GM19043 (cell line): Measurements from ENCODE around the gene BRSK2.

ENCODE experiments used
- ATAC-seq: cut with Tn5 transposase; IDR thresholded peaks from one replicate; pipeline ENCODE4 v1.9.1; 2021; ENCODE audit warnings: low read depth; ENCODE audit not compliant: unreplicated experiment

The BRSK2 gene

DNA sequence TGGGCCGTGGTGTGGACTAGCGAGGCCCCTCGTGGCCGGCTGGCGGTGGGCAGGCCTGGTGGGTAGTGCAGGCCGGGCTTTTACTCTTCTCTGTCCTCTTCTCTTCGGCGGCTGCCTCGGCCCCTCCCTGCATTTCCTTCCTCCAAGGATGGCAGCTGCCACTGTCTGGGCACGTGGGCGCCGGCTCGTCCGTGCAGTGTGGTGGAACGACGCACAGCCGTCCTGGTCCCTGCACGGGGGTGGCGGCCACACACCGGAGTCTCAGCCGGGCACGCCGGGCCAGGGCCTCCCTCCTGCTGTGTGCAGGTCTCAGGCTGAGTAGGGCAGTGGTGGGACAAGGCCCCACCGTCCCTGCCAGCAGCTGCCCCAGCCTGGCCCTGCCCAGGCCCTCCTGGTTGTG, 59.1 kb downstream of the BRSK2 start:
- ATAC-seq, result no peak

DNA sequence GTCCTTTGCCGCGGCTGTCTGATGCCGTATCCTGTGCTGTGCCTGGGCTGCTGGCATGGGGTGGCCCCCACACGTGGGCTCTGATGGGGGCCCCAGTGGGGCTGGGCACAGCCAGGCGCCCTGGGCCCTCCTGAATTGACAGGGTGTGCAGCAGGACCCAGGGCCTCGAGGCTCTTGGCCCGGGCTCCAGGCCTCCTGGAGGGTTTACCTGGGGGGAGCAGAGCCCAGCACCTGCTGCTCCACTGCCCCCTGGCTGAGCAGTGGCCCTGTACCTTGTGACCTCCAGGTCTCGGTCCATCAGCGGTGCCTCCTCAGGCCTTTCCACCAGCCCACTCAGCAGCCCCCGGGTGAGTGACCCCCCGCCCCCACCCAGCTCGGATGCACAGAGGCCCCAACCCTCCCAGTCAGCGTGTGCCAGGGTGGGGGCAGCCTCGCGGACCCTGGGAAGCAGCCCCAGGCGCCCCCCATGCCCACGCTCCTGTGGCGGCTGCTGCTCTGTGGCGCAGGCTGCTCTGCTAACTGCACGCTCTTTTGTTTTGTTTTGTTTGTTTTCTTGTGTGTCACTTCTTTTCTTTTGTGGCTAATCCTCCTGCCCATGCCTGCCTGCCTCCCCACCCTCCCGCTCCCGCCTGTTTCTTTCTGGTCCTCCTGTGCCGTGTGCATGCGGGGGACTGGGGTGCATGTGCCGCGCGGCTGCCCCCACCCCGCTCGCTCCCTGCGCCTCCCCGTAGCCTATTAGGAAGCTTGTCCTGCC, 59.9 kb downstream of the BRSK2 start:
- no peak for ATAC-seq

DNA sequence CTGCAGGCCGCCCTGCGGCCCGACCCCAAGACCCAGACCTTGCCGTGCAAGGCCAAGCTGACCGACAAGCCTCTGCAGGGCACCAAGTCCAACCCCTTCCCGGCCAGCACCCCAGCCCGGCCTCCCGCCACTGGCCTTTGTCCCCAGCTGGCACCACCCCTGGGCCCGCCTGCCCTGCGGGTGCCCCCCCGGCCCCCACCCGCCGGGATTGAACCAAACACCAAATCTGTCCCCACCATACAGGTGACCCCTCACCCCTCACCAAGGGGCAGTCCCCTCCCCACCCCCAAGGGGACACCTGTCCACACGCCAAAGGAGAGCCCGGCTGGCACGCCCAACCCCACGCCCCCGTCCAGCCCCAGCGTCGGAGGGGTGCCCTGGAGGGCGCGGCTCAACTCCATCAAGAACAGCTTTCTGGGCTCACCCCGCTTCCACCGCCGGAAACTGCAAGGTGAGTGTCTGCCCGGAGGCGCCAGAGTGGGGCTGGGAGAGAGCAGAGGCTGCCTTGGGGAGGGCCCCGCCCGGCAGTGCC, 60.7 kb downstream of the BRSK2 start:
- no peak for ATAC-seq

DNA sequence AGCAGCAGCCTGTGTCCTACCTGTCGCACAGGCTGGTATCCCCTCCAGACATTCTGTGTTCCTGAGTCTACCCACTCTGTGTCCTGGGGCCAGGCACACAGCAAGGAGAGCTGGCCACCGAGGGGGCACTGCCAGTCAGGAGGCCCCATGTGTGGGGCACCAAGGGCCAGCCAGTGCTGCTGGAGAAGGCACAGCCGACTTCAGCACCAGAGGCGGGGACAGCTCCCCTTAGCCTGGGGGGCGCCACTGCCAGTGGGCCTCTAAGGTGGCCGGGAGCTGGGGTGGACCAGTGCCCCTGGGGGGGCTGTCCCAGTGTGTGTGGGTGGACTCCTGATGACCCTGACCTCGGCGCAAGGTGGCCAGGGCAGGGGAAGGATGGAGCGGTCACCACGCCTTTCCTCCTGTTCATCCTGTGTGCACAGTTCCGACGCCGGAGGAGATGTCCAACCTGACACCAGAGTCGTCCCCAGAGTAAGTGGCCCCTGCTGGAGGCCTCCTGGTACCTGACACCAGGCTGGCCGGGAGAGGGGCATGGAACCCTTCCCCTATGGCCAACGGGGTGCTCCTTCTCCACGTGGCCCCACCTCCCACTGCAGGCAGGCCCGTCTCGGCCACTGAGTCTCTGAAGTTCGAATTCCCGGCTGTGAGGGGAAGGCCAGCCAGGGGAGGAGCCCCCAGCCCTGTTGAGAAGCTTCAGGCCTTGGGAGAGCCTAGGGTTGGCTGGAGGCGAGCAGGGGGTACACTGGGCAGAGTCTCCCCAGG, 61.4 kb downstream of the BRSK2 start:
- no peak for ATAC-seq

DNA sequence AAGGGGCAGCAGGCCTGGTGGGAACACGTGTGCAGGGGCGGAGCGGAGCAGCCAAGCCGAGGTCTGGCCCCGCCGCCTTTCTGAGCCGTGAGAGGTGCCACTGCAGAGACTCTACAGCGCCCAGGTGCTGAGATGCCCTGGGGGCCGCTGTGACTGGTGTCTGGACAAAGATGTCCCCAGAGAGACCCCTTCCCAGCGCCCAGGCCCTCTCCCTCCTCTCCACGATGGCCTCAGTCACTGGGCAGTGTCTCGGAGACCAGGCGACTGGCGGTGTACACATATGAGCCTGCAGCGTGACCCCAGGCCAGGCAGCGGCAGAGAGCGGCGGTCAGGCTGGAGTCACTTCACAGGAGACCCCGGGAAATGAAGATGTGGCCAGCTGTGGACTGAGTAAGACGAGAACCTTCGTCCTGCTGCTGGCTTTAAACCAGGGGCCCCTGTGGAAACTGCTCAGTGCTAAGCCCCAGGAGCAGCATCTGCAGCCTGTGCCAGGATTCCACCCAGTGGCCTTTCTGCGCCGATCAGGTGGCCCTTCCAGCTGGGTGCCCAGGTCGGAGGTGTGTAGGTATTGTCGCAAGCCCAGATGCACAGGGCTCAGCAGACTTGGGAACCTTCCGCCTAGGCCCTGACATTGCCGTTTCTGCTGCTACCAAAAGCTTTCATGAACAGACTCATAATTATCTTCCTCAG, 62.2 kb downstream of the BRSK2 start:
- no peak for ATAC-seq

DNA sequence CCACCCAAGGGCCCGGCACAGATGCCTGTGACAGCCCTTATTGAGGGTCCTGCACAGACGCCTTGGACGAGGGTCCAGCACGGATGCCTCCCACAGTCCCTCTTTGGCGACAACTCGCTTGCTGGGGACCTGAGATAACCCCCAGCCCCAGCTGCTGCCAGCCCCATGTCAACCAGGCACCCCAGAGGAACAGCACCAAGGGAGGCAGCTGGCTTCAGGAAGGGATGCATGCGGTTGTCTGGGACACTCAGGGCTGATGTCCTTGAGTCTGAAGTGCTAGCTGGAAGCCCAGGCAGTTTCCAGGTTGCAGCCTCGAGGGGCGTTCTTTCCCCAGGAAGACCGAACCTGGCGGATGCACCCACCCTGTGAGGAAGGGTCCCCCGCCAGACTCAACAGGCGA, 63.0 kb downstream of the BRSK2 start:
- ATAC-seq, result no peak

DNA sequence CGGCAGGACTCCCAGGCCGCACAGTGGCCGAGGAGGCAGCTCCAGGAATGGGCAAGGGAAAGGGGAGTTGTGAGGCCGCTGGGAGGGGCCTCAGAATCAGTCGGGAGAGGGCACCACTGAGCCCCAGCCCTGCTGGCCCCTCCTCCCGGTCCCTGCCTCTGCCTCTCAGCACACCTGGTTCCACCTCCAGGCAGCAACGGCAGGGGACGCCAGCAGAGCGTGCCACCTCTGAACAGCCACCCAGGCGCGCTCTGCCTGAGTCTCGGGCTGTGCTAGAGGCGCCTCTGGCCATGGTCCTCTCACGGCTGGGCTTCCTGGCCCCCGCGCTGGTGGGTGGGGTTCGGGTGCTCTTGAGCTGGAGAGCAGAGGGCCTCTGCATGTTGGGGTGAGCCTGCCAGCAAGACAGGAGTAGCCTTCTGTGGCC, 63.9 kb downstream of the BRSK2 start:
- no peak for ATAC-seq

DNA sequence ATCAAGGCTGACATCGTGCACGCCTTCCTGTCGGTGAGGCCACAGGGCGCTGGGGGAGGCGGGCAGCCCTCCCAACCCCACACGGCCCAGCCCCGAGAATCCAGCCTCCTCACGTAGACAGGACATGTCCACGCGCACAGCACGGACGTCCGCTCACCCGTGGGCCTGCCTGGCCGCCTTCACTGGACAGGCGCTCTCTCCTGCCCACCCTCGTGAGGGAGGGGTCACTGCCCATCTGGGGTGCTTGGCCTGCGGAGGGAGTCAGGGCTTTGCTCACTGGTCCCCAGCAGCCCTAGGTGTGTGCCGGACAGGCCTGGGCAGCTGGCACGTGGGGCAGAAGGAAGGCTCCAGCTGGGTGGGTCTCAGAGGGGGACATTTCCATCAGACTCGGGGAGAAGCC, 64.8 kb downstream of the BRSK2 start:
- ATAC-seq, result no peak

DNA sequence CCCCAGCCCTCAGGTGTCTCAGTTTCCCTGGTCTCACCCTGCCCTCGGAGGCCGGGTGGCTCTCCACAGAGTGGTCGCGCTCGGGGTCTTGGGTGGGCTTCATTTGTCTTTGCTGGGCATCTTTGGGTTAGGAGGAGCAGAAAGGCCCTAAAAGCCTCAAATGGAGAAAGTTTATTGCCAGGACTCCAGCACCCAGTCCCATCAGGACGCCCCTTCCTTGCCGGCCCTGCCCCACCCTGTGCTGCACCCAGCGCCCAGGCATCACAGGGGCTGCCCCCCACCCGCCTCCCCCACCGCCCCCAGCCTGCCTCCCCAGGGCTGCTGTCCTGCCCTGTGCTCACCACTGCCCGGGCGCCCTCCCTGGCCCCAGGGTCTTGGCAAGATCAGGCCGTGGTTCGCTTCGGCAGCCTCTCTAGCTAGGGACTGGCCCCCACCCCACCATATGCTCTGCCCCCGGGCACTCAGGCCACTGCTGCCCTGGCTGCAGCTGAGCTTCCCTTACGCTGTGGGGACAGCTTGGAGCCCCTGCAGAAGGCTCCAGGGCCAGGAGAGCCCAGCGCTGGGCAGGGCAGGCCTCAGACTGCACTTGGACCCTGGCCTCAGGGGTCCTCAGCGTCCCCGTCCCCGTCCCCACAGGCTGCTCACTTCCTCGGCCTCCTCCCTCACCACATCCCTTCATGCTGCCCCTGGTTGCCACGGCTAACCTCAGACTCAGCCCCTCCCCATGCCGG, 65.5 kb downstream of the BRSK2 start:
- no peak for ATAC-seq

DNA sequence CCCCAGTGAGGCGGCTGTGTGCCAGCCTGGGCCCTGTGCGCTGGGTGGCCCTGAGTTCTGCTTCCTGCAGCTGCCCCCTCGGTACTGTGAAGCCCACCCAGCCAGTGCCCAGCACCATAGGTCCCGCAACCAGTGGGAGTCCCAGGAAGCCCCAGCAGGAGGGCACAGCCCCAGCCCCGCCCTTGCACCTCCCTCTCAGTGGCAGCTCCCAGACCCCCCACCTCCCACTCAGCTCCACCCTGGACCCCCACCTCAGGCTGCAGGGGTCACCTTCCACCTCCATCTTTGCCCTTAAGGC, 66.0 kb downstream of the BRSK2 start:
- ATAC-seq, result no peak

DNA sequence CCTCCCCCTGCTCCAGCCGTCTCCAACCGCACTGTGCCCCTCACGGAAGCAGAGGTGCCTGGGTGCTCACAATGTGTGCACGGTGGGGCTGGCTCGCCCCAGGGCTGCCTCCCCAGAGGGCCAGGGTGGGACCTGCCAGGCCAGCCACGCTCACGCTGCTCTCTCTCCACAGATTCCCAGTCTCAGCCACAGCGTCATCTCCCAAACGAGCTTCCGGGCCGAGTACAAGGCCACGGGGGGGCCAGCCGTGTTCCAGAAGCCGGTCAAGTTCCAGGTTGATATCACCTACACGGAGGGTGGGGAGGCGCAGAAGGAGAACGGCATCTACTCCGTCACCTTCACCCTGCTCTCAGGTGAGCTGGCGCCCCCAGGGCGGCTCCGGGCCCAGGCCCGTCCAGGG, 66.4 kb downstream of the BRSK2 start:
- ATAC-seq, result no peak

DNA sequence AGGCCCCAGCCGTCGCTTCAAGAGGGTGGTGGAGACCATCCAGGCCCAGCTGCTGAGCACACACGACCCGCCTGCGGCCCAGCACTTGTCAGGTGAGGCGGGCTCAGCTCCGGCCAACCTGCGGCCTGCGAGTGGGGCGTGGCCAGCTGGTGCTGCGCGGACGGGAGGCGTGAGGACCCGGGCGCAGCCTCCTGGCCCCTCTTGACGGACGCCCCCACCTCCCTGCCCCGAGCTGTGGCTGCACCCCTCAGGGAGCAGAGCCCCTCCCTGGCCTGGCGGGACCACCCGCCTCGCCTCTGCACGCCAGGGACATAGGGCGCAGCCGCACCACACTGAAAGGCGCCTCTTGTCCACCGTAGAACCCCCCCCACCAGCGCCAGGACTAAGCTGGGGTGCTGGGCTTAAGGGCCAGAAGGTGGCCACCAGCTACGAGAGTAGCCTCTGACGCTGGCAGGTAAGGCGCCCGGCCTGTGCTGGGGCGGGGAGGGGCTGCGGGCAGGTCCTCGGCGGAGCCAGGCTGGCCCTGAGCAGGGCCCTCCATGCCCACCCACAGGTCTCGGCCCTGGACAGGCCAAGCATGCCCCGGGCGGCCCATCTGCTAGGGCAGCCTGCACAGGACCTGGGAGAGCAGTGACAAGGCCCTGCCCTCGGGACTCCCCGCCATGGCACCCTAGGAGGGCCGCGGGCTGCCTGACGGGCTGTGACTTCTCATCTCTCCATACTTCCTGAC, 67.0 kb downstream of the BRSK2 start:
- no peak for ATAC-seq

DNA sequence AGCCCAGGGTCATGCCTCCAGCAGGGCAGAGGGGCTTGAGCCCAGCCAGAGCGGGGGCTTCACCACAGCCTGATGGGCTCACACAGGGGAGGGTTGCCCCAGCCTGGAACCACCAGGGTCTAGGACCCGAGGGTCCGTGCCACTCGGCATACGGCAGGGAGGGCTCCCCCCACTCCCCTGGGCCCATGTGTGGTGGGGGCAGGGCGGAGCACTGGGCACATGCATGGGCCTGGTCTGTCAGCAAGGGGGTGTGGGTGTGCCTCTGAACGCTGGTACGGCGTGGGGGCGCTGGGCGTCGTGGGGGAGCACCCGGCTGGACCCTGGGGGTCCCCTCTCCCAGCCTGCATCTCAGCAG, 67.6 kb downstream of the BRSK2 start:
- no peak for ATAC-seq

DNA sequence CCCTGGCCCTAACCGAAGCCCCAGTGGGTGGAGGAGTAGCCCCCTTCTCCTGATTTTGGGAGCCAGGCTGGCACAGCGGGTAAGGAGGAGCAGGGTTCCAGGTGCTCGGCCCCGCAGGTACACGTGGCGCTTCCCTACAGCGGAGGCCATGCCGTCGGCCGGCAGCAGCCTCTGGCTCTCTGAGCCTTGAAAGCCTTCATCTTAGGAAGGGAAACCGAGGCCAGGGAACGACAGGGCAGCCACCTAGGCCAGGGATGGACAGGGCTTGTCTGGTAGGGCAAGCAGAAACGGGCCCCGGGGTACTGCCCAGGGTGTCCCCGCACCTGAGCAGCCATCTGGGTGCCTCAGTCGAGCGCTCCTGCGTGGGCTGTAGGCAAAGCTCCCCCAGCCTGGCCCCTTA, 68.1 kb downstream of the BRSK2 start:
- ATAC-seq, result no peak

DNA sequence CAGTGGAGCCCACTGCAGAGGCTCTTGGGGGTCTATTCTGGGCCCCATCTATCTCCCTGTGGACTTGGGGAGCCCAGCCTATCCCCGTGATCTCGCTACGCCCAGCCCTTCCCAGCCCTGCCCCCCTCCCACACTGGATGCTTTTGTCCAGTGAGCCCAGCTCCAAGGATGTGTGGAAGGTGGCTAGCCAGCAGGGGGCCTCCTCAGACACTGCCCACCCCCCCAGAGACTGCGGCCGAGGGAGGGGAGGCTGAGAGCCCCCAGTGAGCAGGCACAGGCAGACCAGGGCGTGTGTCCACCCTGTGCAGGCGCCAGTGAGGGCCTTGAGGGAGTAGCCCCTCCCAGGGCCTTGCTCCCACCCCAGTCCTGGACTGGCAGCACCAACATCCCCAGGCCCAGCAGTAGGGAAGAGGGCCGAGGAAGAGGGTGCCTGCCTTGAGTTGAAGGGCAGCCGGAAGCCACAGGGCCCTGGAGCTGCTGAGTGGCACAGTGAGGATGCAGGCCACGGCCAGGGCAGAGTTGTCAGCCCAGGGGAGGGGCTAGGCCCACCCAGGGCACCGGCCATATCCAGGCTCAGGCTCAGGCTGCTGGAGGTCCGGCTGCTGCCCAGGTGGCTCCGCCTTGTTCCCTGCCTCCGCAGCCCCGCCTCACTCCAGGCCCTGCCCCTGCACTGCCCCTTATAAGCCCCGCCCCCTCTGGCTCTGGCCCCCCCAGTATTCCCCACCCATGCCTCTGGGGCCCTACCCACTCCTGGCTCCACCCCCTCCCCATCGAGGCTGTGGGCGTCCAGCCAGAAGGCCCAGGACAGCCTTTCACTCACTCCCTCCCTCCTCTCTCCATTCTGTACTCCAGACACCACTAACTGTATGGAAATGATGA, 68.8 kb downstream of the BRSK2 start:
- no peak for ATAC-seq

DNA sequence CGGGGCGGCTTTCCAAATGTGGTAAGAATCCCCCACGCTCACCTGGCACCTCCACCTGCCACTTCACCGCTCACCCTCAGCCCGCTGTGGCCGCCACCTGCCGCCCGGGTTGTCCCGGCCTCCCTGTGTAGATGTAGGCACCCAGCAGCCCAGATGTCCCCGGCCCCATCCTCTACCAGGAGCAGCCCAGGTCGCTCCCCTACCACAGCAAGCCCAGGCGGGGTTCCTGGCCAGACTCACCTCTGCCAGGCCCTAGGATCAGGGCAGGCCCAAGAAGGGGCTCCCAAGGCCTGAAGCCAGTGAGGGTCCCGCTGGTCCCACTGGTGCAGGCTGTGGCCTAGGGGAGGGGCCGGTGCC, 69.5 kb downstream of the BRSK2 start:
- ATAC-seq, result no peak

DNA sequence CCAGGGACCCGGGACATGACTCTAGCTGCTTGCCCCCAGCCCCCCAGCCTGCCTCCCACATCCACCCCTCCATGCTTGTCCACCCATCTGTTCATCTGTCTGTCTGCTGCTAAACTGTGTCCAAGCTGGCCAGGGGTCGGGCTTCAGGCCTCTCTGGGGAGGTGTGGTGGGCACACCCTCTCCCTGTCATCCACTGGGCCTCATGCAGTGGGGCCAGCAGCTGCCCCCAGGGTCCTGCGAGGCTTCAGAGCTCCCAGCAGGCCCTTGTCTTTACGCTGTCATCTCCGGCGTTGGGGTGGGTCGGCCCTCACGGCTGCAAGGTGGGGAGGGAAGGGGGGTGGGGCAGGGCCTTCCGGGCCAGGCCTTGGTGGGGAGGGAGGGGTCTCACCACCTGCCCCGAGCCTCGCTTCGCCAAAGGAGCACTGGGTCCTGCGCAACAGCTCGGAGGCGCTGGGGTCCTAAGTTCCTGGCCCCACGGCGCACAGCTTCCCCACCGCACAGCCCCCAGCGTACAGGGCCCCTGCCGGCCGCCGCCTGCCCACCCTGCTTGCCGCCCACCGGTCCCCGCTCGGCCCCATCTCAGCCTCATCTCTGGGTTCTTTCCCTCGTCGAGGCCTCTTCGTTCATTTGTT, 70.1 kb downstream of the BRSK2 start:
- ATAC-seq, result no peak

DNA sequence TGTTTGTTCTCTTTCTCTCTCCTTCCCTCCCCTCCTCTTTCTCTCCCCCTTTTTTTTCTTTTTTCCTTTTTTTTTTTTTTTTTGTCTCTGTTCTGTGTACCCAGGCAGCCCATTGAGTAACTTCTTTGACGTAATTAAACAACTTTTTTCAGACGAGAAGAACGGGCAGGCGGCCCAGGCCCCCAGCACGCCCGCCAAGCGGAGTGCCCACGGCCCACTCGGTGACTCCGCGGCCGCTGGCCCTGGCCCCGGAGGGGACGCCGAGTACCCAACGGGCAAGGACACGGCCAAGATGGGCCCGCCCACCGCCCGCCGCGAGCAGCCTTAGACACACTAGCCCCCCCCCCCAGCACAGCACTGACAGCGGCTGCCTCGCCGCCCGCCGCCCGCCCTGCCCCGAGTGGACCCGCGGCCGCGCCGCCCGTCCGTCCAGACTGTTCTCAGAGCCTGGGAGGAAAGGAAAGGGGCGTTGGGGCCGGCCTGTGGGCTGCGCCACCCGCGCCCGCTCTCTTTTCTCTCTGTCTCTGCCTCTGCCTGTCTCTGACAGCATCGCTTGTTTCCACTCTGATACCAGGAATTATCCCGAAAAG, 70.8 kb downstream of the BRSK2 start:
- no peak for ATAC-seq
